Epithelial cell of proximal tubule (primary cell): ENCODE measurements around the gene SNAPC4. TPM values are rescaled to one million over a fixed set of nuclear protein-coding genes. Genes with fewer than 3 reads are reported as not detected.

Source experiments
- DNase-seq: peaks from one replicate; pipeline ENCODE4 v3.0.0-alpha.2; 2011; ENCODE audit warnings: low read depth
- H3K4me3 ChIP-seq: 2 replicates; pipeline ENCODE4 v1.5.1; 2011; ENCODE audit warnings: low read depth, mild to moderate bottlenecking, low read length
- total RNA-seq: library from RNA; depleted of rRNA; stranded (reverse); fragments of >200 nt; gene quantifications from 2 replicates; pipeline ENCODE4 v1.2.3, GENCODE V29; 2015
- TF ChIP-seq, protein P1 (sequence below): conservative IDR thresholded peaks from 2 replicates; pipeline ENCODE4 v1.5.1; 2012; ENCODE audit warnings: low read depth, mild to moderate bottlenecking, low read length

Gene SNAPC4
- total RNA-seq, 1 donor from 2014 or later, result 22.4 TPM

GRCh38 chr9:136375096-136375495 lies 24.9 kb downstream of the SNAPC4 start:
- DNase-seq, result no peak
- H3K4me3 ChIP-seq, result no peak overlapping the region
- TF ChIP-seq, protein P1, sequence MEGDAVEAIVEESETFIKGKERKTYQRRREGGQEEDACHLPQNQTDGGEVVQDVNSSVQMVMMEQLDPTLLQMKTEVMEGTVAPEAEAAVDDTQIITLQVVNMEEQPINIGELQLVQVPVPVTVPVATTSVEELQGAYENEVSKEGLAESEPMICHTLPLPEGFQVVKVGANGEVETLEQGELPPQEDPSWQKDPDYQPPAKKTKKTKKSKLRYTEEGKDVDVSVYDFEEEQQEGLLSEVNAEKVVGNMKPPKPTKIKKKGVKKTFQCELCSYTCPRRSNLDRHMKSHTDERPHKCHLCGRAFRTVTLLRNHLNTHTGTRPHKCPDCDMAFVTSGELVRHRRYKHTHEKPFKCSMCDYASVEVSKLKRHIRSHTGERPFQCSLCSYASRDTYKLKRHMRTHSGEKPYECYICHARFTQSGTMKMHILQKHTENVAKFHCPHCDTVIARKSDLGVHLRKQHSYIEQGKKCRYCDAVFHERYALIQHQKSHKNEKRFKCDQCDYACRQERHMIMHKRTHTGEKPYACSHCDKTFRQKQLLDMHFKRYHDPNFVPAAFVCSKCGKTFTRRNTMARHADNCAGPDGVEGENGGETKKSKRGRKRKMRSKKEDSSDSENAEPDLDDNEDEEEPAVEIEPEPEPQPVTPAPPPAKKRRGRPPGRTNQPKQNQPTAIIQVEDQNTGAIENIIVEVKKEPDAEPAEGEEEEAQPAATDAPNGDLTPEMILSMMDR, result no peak

DNA sequence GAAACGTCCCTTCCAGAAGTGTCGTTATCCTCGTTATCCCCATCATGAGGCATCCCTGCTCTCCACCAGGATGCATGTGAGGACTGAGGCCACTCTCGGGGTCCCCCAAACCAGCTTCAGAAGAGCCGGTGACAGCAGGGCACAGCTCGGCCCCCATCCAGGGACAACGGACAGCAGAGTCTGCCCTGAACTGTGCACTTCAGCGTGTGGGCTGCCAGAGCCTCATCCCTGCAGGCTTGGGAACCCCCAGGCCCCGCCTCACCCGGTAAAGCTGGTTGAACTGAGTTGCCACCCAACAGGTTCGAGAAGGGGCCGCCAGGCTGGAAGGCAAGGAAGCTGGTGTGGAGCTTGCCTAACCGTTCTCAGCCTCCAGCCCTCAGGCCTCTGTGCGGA lies 25.8 kb downstream of the SNAPC4 start:
- no peak overlapping the region for H3K4me3 ChIP-seq
- DNase-seq, result no peak
- TF ChIP-seq, protein P1, result no peak

- H3K4me3 ChIP-seq, result no peak within 1 kb of the TSS
- DNase-seq, result no peak
- TF ChIP-seq, protein P1, result no peak
Measured at GRCh38 chr9:136373300-136374182, 26.4 kb downstream of the SNAPC4 start, which contains the start of gene CARD9. Gene CARD9 (minus strand): TSS chr9:136373669. CDS start chr9:136372078, 1,591 bp downstream.

DNA sequence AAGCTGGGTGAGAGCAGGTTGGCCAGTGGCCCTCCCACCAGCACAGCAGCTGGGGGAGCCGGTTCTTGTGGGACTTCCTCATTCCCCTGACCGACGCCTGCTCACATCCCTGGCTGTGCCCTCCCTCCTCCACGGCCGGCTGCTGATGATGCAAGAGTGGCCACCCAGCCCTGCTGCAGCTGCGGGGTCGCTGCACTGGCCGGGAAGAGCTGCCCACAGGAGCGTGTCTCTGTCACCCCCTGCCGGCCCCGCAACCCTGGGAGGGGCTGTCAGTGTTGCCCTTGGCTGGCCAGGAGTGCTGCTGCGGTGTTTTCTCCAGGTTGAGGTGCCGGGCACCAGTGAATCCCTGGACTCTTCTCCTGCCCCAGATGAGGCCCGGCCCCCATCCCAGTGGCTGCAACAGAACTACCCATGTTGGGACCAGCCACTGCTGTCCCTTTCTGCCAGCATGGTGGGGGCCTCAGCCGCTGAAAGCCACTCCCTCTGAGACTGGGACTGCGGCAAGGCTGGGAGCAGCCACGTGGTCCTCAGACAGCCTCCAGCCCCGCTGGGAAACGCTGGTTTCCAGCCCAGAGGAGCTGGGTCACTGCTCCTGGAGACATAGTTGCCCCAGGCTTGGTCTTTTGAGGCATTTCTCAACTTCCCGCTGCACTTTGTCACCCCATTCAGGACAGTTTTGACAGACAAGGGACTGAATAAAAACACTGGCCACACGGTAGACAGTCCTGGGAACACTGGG lies 27.2 kb downstream of the SNAPC4 start:
- no peak for DNase-seq
- TF ChIP-seq, protein P1, result peak; percentile 36
- no peak overlapping the region for H3K4me3 ChIP-seq

DNA sequence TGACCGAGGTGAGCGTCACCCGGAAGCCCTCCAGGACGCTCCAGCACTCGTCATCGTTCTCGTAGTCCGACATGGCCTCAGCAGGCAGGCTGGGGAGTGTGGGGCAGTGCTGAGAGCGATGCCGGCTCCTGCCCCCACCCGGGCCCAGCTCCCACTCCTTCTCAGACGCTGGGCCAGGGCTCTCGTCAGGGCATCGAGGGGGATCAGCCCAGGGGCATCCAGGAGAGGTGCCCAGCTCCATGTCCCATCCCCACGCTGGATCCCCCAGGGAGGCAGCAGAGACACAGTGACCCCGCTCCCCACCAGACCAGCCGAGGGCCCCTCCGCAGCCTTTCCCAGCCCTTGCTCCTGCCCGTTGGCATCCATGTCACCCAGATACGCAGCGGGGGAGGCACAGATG lies 28.0 kb downstream of the SNAPC4 start:
- TF ChIP-seq, protein P1, result no peak
- DNase-seq, result no peak
- H3K4me3 ChIP-seq, result no peak overlapping the region

- no peak overlapping the region for H3K4me3 ChIP-seq
- TF ChIP-seq, protein P1, result no peak
- DNase-seq, result no peak
Measured at GRCh38 chr9:136371533-136371880, 28.5 kb downstream of the SNAPC4 start.
